Suppressor macrophage (primary cell): ENCODE data around the gene TRIM29.
"Not testable (repeated sequence)": the region's sequence is repeated elsewhere in the genome, so short reads cannot be mapped to it uniquely, and the experiment has no call there.

Experiments used
- DNase-seq, 4 experiments: peaks; one replicate each; pipeline ENCODE4 v3.0.0-alpha.2; 2020 to 2022
- total RNA-seq, 17 experiments: gene quantifications; one replicate each; lab custom pipeline; 2026; ENCODE audit warnings: mixed read lengths in 6 of 17, inconsistent platforms in 3 of 17; lab: John Stamatoyannopoulos, UW

The TRIM29 gene, protein sequence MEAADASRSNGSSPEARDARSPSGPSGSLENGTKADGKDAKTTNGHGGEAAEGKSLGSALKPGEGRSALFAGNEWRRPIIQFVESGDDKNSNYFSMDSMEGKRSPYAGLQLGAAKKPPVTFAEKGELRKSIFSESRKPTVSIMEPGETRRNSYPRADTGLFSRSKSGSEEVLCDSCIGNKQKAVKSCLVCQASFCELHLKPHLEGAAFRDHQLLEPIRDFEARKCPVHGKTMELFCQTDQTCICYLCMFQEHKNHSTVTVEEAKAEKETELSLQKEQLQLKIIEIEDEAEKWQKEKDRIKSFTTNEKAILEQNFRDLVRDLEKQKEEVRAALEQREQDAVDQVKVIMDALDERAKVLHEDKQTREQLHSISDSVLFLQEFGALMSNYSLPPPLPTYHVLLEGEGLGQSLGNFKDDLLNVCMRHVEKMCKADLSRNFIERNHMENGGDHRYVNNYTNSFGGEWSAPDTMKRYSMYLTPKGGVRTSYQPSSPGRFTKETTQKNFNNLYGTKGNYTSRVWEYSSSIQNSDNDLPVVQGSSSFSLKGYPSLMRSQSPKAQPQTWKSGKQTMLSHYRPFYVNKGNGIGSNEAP
- 0 to 6.4 (median 0) reads per million in 17 experiments for total RNA-seq

DNA sequence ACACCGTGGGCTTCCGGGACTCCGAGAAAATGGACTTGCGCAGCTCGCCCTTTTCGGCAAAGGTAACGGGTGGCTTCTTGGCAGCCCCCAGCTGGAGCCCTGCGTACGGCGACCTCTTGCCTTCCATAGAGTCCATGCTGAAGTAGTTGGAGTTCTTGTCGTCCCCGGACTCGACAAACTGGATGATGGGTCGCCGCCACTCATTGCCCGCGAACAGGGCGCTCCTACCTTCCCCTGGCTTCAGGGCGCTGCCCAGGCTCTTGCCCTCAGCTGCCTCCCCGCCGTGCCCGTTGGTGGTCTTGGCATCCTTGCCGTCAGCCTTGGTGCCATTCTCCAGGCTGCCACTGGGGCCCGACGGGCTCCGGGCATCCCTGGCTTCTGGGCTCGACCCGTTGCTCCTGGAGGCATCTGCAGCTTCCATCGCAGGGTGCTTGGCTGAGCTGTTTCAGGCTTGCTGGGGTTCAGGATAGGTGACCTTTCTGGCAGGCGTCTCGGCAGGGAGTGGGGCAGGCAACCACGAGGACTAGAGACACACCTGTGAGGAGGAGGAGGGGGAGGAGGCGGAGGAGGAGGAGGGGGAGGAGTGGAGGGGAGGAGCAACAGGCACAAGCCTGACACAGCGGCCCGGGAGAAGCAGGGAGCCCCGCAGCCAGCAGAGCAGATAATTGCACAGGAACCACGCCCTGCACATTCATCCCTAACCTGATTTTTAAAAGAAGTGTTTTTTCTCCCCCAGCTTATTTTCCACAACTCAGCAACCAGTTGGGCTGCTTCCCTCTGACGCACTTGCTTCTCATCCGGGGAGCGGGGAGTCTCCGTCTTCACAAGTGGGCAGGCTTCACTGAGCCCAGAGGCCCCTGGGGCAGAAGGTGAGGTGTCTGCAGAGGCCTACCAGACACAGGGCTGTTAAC is at the start of gene TRIM29:
Gene TRIM29 (minus strand): TSS at position 503 of the 911 bp plus-strand sequence. CDS start 82 bp downstream, at position 421.
- DNase-seq, result no peak

- peak in 1 of 4 experiments; percentile 9 for DNase-seq
Measured at GRCh38 chr11:120186774-120187591, 49.1 kb upstream of the TRIM29 start.

DNA sequence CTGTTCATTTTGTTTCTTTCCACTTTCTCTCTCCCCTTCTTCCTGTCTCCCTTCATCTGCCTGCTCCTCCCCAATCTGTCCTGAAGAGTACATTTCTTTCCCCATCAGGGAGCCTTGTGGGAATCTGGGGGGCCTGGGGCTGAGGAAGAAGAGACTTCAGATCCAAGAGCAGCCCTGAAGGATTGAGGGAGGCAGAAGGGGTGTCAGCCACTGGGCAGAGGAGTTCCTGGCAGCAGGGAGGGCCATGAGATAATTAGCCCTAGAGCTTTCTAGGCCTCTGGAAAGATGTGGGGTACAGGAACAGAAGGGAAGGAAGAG is 48.5 kb upstream of the TRIM29 start:
- DNase-seq, result no peak

- DNase-seq, result no peak
Measured at GRCh38 chr11:120185706-120186455, 48.0 kb upstream of the TRIM29 start.

- DNase-seq, result no peak
Measured at GRCh38 chr11:120184946-120185705, 47.2 kb upstream of the TRIM29 start.

GRCh38 chr11:120184371-120184945 is 46.5 kb upstream of the TRIM29 start:
- no peak for DNase-seq

GRCh38 chr11:120183701-120184141 is 45.8 kb upstream of the TRIM29 start:
- no peak for DNase-seq

GRCh38 chr11:120182790-120183491 is 45.0 kb upstream of the TRIM29 start:
- peak; percentile 33 to 66 (median 56) for DNase-seq

DNA sequence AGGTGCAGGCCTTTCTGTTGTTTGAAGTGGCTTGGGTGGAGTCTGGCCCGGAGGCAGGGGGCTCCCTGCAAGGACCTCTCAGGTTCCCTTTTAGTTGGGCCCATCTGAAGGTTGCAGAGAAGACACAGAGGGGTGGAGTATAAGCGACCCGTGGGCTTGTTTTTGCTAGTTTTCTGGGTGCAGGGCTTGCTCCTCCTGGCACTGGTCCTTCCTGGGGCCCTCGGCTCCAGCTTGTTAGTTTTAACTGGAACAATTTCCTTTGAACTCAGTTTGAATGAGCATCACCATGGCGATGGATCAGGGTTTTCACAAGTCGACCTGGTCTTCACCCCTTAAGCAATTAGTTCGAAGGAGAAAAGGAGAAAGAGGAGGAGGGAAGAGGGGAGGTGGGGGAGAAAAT is 44.5 kb upstream of the TRIM29 start:
- DNase-seq, result no peak

GRCh38 chr11:120181376-120181975 is 43.6 kb upstream of the TRIM29 start:
- no peak for DNase-seq

- peak; percentile 23 to 70 (median 52) for DNase-seq
Measured at GRCh38 chr11:120180551-120181232, 42.8 kb upstream of the TRIM29 start.

DNA sequence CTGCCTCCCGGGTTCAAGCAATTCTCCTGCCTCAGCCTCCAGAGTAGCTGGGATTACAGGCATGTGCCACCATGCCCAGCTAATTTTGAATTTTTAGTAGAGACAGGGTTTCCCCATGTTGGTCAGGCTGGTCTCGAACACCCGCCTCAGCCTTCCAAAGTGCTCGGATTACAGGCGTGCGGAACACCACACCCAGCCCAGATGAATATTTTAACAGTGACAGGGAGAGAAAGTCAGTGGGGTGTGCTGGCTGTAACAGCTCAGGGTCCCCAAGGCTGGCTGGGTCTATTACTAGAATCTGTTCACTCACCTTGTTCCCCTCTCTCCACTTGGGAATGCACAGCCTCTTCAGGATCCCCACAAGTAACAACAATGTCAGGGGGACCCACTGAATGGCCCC is 42.1 kb upstream of the TRIM29 start:
- not testable (repeated sequence) for DNase-seq

DNA sequence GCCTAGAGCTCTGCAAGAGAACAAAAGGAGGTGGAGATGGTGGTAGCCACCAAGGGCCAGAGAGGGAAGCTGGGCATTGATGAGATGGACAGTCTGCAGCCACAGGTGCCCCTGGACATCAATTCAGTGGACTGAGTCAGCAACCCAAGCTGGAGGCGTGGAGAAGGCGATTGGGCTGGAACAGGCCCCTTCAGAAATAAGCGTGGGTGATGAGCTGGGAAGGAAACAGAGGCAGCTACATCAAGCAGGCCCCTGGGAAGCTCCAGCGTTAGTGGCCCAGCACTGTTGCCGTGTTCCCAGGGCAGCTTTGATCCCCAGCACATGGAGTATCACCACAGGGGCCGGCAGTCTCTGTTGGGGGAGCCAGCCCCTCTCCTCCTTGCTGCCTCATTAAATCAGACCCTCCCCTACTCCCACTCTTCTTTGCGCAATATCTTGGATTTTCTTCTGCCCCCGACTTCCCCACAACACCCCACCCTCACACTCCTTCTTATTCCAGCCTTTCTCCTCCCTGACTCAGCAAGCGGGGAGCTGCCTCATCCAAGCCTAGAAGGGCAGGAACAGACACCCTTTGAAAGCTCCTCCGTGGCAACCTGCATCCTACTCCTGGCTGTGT is 41.3 kb upstream of the TRIM29 start:
- DNase-seq, result no peak

- no peak for DNase-seq
Measured at GRCh38 chr11:120178561-120179056, 40.7 kb upstream of the TRIM29 start.

- DNase-seq, result peak in 1 of 4 experiments; percentile 18
Measured at GRCh38 chr11:120174866-120175265, 37.0 kb upstream of the TRIM29 start.

GRCh38 chr11:120173807-120174206 is 35.9 kb upstream of the TRIM29 start:
- no peak for DNase-seq

DNA sequence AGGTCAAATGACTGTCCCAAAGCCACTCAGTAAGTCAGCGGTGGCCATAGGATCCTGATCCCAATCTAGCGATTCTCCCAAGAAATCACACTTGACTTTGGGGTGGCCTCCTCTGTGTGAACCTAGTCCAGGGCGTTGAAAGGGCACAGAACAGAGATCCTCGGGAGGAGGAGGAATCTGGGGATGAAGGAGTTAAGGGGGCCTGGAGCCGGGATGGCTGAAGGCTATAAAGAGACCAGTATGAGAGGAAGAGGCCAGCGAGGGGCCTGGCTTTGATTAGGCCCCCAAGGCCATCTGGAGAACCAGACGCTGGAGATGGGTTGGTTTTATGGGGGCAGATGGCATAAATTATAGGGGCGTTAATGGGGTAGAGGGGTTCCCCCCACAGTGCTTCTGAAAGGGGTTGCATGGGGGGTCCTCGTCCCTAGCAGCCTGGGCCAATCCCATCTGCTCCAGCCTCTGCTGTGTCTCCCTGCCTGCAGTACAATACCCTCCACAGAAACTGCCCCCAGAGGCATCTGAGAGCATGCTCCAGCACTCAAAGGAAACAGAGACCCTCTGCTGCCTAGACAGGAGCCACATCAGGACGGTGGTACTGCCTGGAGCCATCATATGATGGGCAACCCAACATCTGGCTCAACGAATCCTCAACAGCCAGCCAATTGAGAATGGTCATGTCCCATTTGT is 35.2 kb upstream of the TRIM29 start:
- no peak for DNase-seq
